Right kidney (tissue), 9 donors: ENCODE data around the gene CALU.

ENCODE experiments used
- DNase-seq: peaks from one replicate; pipeline ENCODE4 v3.0.0-alpha.2; 2016
- long read RNA-seq, 8 donors: transcript quantifications; one replicate each; lab custom pipeline, GENCODE V29; 2026

CALU gene
- long read RNA-seq, donor 1, transcript CALU-201 (7 exons, 3,357 nt) = major isoform, 35 of 60 reads
- long read RNA-seq, donor 1, transcript CALU-202 (7 exons, 2,438 nt) = minor isoform, 10 of 60 reads
- long read RNA-seq, donor 1, partial matches to known transcripts = 15 of 60 reads
- long read RNA-seq, donor 1, other reads (novel, unspliced or antisense) = 0 of 60 reads
- long read RNA-seq, donor 2, transcript CALU-201 (7 exons, 3,357 nt) = major isoform, 33 of 39 reads
- long read RNA-seq, donor 2, transcript CALU-202 (7 exons, 2,438 nt) = minor isoform, 6 of 39 reads
- long read RNA-seq, donor 2, partial matches to known transcripts = 0 of 39 reads
- long read RNA-seq, donor 2, other reads (novel, unspliced or antisense) = 0 of 39 reads
- long read RNA-seq, donor 3, transcript CALU-201 (7 exons, 3,357 nt) = major isoform, 28 of 37 reads
- long read RNA-seq, donor 3, partial matches to known transcripts = 6 of 37 reads
- long read RNA-seq, donor 3, other reads (novel, unspliced or antisense) = 0 of 37 reads
- long read RNA-seq, donor 4, transcript CALU-201 (7 exons, 3,357 nt) = major isoform, 38 of 124 reads
- long read RNA-seq, donor 4, partial matches to known transcripts = 82 of 124 reads
- long read RNA-seq, donor 4, other reads (novel, unspliced or antisense) = 0 of 124 reads
- long read RNA-seq, donor 5, transcript CALU-202 (7 exons, 2,438 nt) = minor isoform, 9 of 71 reads
- long read RNA-seq, donor 5, transcript CALU-201 (7 exons, 3,357 nt) = major isoform, 51 of 71 reads
- long read RNA-seq, donor 5, partial matches to known transcripts = 11 of 71 reads
- long read RNA-seq, donor 5, other reads (novel, unspliced or antisense) = 0 of 71 reads
- long read RNA-seq, donor 6, transcript CALU-201 (7 exons, 3,357 nt) = major isoform, 24 of 40 reads
- long read RNA-seq, donor 6, transcript CALU-202 (7 exons, 2,438 nt) = minor isoform, 6 of 40 reads
- long read RNA-seq, donor 6, partial matches to known transcripts = 10 of 40 reads
- long read RNA-seq, donor 6, other reads (novel, unspliced or antisense) = 0 of 40 reads
- long read RNA-seq, donor 7, transcript CALU-202 (7 exons, 2,438 nt) = minor isoform, 11 of 101 reads
- long read RNA-seq, donor 7, transcript CALU-201 (7 exons, 3,357 nt) = major isoform, 73 of 101 reads
- long read RNA-seq, donor 7, partial matches to known transcripts = 17 of 101 reads
- long read RNA-seq, donor 7, other reads (novel, unspliced or antisense) = 0 of 101 reads
- long read RNA-seq, donor 8, transcript CALU-202 (7 exons, 2,438 nt) = minor isoform, 5 of 54 reads
- long read RNA-seq, donor 8, transcript CALU-201 (7 exons, 3,357 nt) = major isoform, 41 of 54 reads
- long read RNA-seq, donor 8, partial matches to known transcripts = 6 of 54 reads
- long read RNA-seq, donor 8, other reads (novel, unspliced or antisense) = 0 of 54 reads

DNA sequence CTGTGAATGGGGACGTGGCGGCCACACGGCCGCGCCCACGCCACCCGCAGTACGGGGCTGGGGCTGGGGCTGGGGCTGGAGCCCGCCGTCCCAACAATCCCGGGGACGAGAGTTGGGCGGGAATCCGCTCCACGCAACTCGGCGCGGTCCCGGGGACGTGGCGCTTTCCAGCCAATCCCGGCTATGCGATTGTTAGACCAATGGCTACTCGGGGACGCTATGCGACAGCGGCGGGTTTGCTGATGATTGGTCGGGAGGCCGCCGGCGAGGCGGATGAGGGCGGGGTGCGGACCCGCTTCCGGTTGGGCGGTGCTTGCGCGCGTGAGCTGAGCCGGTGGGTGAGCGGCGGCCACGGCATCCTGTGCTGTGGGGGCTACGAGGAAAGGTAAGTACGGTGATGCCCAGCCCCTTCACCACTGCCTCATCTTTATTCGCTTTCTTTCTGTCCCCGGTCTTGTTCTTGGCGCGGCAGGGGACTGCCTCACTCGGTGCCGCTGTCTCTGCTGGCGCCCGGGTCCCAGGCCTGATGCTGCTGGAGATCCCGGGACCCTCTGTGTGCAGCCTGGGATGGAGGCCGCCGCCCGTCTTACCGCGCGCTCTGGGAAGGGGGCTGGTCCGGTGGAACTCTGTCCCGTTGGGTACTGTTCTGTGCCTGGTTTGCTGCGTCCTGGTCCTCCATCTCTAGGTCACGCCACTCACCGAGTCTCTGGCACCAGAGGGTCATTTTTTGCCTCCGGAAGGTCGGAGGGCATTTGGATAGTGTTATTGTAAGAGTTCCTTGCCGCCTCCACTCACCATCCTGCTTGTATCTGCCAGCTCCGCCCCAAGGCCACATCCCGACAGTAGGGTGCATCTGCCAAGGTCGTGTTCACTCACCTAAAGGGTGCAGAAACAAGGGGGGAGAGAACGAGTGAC lies at the start of gene CALU:
Gene CALU, plus strand, starts transcription at position 312 of the 915 bp plus-strand sequence. CDS start 9,225 bp downstream, outside the sequence.
- peak; percentile 96 for DNase-seq

DNA sequence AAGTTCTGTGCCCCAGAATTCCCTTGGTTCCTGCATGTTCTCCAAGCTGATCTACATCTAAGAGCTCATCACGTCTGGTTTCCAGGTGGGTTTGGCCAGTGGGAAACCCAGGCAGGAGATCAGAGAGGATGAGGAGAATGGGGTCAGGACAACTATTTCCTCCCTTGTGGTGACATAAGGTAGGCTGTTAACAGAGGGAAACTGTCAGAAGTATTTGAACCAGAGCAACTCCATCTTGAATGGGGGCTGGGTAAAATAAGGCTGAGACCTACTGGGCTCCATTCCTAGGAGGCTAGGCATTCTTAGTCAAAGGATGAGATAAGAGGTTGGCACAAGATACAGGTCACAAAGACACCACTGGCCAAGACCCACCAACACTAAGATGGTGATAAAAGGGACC lies 47.9 kb upstream of the CALU start:
- DNase-seq = no peak

DNA sequence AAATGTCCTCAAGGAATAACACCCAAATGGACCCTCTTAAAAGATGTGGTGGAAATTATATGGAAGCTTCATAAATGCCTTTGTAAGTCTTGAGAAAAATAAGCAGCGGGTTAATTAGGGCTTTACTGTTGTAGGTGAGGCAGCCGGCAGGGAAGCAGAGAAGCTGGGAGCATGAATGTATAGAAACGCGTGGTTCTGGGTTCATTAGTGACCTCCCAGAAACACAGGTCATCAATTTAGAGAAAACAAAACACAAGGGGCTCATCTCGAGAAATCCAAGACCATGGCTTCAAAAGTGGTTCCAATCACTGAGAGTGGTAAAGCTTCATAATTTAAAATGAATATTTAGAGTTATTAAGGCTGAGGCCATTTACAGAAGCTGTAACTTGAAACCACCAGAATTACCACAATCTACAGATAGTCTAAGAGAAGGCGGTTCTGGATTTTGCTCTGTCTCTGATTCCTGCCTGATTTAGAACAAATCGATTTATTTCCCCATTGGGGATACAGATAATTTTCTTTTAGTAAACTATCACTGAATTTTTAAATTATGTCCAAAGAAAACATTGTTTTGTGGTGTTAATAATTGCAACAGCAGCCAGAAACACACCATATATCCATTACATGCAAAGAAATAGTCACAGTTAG lies 46.4 kb upstream of the CALU start:
- no peak for DNase-seq

DNA sequence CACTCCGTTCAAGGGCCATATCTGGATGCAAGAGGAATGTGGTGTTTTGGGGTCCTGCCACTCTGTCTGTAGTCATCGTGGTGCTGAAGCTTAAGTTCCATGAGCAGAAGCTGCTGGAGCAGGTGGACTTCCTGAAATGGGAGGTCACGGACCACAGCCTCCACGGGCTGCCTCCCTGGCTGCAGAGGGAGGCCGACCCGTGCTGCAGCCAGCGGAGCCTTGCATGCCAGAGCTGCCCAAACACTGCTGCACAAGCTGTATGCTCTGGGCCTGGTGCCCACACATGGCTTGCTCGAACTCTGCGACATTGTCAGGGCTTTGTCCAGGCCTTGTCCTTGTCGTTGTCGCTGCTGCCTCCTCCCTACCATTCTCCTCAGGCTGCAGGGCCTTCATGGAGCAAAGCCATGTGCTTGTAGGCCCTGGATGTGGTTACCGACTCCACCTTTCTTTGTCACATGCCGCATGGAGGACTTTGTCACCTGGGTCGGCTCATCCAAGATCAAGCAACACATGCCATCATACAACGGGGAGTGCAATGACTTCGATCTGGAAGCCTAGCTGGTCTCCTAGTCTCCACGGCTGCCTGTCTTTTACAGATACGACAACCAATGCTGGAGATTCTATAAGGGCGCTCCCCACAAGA lies 45.7 kb upstream of the CALU start:
- DNase-seq = no peak

DNA sequence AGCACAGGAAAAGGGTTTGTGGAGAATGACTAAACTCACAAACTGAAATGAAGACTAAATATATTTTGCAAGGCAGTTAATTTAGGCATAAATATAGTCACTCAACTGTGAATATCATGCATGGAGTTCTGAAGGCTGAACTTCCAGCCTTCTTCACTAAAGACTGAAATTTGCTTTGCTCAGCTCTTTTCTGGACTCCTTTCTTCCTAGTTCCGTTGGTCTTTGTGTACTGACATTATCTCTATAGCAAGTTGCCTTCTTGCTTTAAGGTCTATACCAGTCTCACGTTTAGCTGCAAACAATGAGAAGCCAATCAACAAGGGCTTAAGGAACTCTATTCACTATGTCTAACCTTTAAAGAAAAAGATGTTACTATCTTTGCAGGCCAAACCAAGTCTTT lies 44.4 kb upstream of the CALU start:
- no peak for DNase-seq

DNA sequence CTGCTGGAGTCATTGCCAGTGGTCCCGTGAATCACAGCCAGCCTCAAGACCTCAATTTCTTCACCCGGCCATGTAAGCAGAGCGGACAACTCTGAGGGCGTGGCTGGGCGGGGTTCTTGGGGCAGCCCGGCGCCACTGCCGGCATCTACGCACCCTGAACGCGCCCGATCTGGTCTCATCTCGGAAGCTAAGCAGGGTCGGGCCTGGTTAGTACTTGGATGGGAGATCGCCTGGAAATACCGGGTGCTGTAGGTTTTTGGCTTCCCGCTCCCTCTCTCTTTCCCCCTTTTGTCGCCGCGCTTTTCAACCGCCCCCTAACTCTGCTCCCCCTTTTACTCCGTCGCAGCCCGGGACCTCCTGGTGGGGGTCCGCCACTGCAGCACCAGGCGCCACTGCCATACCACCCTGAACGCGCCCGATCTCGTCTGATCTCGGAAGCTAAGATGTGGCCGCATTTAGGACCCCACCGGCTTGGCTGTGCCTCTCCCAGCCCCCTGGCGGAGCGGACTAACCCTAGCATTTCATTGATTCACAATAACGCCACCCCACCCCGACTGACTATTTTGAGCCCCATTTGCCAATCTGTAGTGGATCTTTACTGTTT lies 41.8 kb upstream of the CALU start:
- DNase-seq = peak; percentile 56

DNA sequence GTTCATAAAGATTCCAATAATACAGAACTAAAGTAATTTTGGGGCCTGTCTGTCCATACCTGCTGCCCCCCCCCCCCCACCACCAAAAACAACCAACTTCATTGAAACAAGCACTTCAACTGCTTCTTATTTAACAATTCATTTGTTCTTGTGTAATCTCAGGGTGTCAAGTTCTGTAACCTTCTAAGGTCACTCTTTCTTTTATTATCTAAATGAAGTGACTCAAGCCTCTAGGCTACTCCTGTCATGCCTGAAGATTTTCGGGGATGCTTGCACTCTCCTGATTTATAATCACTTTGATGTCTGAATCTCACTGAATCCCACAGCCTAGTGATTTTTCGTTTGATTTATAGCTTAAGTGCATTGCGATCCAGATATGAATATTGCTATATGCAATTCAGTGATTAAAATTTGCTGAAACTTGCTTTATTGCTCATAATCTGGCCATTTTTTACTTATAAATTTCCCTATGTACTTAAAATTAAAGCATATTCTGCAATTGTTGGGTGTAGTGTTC lies 39.9 kb upstream of the CALU start:
- no peak for DNase-seq

DNA sequence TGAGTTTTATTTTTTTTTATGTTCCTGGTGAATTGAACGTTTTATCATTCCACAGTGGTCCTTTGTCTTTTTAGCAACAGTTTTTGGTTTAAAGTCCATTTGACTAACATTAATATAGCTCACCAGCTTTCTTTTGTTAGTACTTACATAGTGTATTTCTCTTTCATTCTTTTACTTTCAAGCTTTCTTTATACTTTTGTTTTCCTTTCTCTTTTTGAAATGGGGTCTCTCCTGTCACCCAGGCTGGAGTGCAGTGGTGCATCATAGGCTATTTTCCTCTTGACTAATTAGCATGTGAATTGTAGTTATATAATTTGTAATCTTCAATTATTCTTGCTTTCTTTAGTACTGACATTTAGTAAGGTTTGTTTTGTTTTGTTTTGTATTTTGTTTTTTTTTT lies 39.3 kb upstream of the CALU start:
- no peak for DNase-seq

DNA sequence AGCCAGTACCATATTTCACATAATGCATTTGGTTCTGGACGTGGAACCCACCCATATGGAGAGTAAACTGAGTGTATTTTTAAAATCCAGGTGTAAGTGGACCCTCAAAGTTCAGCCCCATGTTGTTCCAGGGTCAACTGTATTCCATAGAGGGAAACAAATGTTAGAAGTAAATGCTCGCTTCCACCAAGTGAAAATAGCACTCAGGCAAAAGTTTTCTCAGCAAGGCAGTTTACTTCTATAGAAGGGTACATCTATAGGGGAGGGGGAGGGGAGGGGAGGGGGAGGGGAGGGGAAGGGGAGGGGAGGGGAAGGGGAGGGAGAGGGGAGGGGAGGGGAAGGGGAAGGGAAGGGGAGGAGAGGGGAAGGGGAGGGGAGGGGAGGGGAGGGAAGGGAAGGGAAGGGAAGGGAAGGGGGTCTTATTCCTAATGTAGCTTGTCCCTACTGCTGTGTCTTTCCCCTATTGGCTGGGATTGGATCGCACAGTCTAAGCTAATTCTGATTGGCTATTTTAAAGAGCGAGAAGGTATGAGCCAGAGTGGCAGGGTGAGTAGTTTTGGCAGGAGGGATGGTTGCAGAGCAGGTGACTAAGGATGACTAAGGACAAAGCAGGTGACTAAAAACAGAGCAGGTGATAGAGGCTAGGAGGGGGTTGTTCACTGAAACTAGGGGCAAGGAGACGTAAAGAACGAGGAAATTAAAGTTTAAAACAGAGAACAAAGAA lies 37.9 kb upstream of the CALU start:
- no peak for DNase-seq

DNA sequence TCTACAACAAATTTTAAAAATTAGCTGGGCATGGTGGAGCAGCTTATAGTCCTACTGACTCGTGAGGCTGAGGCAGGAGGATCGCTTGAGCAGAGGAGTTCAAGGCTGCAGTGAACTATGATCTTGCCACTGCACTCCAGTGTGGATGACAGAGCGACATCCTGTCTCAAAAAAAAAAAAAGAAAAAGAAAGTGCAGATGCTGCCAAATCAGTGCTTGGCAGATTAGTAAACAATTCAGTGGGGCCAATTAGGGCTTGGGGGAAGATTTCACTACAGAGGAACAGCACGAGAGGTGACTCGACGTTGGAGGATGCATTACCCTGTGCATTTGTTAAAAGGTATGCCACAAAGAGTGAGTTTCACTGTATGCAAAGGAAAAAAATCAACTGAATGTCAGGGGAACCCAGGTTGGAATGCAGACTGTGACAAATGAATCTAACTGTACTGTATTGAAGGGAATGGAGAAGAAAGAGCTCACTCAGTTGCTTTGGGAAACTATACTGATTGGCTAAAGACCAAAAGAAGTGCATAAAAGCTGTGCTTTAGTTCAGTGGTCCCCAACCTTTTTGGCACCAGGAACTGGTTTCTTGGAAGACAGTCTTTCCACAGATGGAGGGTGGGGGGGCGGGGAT lies 35.4 kb upstream of the CALU start:
- no peak for DNase-seq

DNA sequence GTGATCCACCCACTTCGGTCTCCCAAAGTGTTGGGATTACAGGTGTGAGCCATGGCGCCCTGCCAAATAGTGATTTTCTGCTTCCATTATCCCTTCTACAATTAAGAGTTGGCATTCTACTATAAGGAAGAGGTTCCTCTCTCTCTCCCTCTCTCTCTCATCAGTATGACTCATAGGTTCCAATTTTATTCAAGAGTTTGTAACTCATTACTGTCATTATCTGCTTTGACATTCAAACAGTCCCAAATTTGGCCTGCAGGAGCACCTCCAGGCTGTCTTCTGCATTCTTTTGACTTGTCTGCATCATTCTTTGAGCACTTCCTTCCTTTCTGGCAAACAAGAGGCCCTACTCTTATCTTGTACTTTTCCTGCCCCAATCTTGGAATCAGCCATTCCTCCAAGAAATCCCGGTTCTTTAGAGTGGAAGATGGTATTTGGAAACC lies 33.2 kb upstream of the CALU start:
- no peak for DNase-seq

DNA sequence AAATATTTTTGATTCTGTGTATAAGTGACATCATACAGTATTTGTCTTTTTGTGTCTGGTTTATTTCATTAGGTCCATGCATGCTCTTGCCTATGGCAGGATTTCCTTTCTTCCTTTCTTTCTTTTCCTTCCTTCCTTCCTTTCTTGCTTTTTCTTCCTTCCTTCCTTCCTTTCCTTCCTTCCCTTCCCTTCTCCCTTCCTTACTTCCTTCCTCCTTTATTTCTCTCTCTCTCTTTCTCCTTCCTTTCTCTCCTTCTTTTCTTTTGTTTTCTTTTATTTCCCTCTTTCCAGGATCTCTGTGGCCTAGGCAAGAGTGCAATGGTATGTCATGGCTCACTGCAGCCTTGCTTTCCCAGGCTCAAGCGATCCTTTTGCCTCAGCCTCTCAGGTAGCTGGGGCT lies 31.4 kb upstream of the CALU start:
- DNase-seq = no peak

DNA sequence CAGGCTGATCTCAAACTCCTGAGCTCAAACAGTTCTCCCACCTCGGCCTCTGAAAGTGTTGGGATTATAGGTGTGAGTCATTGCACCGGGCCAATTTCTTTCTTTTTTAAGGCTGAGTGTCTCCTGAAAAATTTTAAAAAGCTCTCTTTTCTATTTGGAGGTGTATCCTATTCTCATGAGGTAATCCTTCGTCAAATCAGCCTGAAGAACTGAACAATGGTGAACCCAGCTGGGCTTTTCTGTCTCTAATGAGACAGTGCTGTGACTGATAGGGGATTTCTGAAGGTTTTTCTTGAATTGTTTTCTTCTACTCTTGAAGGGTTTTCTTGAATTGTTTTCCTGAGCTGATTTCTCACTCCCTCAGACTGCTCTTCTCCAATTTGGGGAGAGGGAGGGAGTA lies 30.9 kb upstream of the CALU start:
- no peak for DNase-seq

DNA sequence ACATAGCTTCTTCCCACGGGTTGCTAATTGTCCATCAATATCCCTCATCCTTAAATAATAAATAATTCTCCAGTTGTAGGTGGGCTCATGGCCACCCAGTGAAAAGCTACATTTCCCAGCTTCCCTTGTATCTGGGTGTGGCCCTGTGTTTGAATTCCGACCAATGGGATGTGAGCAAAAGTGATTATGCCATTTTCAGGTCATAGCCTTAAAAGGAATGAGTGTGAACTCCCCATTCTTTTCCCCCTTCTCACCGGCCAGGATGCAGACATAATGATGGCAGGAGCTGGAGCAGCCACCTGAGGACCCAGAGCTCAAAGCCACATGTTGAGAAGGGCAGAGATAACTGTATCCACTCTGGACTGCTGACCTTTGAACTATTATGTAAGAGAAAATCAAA lies 30.3 kb upstream of the CALU start:
- DNase-seq = no peak

DNA sequence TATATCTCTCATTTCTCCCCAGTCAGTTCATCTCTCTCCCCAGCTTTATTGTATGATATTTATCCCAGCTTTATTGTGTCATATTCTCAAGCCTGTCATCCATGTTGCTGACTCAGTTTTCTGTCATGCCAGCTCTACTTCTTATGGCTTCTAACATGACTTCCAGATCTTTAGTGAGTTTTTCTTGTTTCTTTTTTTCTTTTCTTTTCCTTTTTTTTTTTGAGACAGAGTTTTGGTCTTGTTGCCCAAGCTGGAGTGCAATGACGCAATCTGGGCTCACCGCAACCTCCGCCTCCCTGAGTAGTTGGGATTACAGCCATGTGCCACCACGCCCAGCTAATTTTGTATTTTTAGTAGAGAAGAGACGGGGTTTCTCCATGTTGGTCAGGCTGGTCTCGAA lies 28.7 kb upstream of the CALU start:
- no peak for DNase-seq

DNA sequence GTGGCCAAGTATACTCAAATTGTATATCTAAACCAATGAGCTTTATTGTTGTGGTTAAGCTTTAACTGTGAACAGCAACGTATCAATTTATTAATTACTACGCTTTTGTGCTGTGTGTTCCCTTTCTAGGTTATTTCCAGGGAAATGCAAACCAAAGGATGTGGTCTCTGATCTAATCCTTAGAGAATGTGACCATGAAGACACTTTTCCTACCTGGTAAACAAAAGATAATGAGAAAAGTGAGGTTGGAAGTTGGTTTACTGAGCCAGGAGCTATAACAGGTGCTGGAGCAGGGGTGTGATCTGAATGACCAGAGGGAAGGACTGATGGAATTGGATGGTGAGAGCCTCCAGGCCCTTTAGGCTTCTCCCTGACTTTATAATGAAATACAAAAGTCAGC lies 25.4 kb upstream of the CALU start:
- no peak for DNase-seq

DNA sequence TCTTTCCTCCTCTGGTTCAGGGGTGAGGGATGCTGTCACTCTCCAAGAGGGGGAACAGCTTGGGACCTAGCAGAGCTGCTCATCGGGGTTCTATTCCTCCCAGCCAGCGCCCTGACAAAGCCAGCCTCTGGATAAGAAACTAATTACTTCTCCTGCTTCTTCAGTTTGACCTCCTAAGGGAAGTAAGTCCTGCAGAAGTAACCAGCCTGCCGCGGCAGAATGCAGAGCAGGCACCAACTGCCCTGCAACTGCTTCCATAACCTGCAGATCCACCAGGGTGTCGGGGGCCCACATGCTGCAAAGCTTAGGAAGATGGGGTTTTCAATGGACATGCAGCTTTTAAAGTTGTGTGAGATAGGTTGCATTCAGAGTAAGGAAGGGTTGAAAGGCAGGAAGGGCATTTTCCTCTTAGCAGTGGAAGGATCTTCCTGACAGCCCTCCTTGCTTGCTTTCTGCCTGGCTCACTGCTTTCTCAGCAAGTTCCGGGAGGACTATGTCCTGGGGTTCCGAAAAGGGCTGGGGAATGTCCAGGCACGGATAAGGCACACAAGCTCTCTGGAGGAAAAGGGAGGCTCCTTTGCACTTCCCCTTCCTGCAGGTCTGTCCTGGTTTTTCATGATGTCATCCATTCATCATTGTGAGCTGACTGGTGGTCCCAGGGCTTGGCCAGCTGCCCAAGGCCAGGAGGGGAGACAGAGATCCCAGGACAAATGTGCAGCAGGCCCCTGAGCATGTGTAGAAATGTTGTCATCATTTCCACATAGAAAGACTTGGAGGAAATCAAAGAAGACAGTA lies 24.3 kb upstream of the CALU start:
- no peak for DNase-seq
